HEK293 (cell line): ENCODE measurements around the gene ELOVL1.

Experiments
- CTCF ChIA-PET: fragments of 350-600 bp; formaldehyde crosslinking; extraction: SDS; loops from one replicate; lab custom pipeline; 2021; ENCODE audit warnings: antibody characterized with exemption; lab: Yijun Ruan, JAX
- POLR2A ChIA-PET: fragments of 300-600 bp; formaldehyde crosslinking; extraction: SDS; loops from one replicate; lab custom pipeline; 2020; ENCODE audit warnings: antibody characterized with exemption, inconsistent platforms; lab: Yijun Ruan, JAX
- H3K27ac ChIP-seq: fragments of 200-500 bp; sonication (Bioruptor generic); 2 replicates; pipeline ENCODE4 v1.5.1; 2014; ENCODE audit warnings: low read depth, low read length, control low read depth, inconsistent platforms; ENCODE audit errors: extremely low read depth
- H3K36me3 ChIP-seq, 2 experiments: fragments of 200-500 bp in 1 of 2; sonication (Bioruptor generic) in 1 of 2; 1 replicate in 1 of 2; 2 replicates in 1 of 2; pipeline ENCODE4 v1.5.1; 2014 to 2017; ENCODE audit warnings: inconsistent platforms in 2 of 2, low read length in 2 of 2; ENCODE audit not compliant: control insufficient read depth in 2 of 2, insufficient read depth in 1 of 2
- H3K4me1 ChIP-seq: fragments of 200-500 bp; sonication (Bioruptor generic); 2 replicates; pipeline ENCODE4 v1.5.1; 2014; ENCODE audit warnings: mild to moderate bottlenecking, low read length, inconsistent platforms; ENCODE audit not compliant: control insufficient read depth, insufficient read depth
- H3K4me3 ChIP-seq: 2 replicates; pipeline ENCODE4 v1.5.1; 2011; ENCODE audit warnings: low read depth, mild to moderate bottlenecking, control low read depth, low read length, moderate library complexity
- H3K9me3 ChIP-seq: fragments of 200-500 bp; sonication (Bioruptor generic); 2 replicates; pipeline ENCODE4 v1.5.1; 2014; ENCODE audit warnings: low read depth, low read length, inconsistent platforms; ENCODE audit not compliant: control insufficient read depth, insufficient read depth
- CTCF ChIP-seq: fragments of 450-650 bp; formaldehyde crosslinking; IDR thresholded peaks from 2 replicates; pipeline ENCODE4 v1.5.1; 2016; ENCODE audit warnings: missing biosample characterization, missing genetic modification characterization
- EGR2 ChIP-seq: fragments of 450-650 bp; formaldehyde crosslinking; IDR thresholded peaks from 2 replicates; pipeline ENCODE4 v1.5.1; 2016; ENCODE audit warnings: low read depth, missing biosample characterization, missing genetic modification characterization
- INSM2 ChIP-seq: fragments of 450-650 bp; formaldehyde crosslinking; IDR thresholded peaks from 2 replicates; pipeline ENCODE4 v1.5.1; 2016; ENCODE audit warnings: missing biosample characterization, missing genetic modification characterization
- KLF10 ChIP-seq: fragments of 450-650 bp; IDR thresholded peaks from 2 replicates; pipeline ENCODE4 v1.5.1; 2018; ENCODE audit warnings: missing biosample characterization, mild to moderate bottlenecking, missing genetic modification characterization
- PBX3 ChIP-seq: sonication (generic); formaldehyde crosslinking; IDR thresholded peaks from 2 replicates; pipeline ENCODE4 v1.8.1; 2022; ENCODE audit warnings: mild to moderate bottlenecking, moderate library complexity, missing genetic modification reagents
- PRDM1 ChIP-seq: fragments of 450-650 bp; formaldehyde crosslinking; IDR thresholded peaks from 2 replicates; pipeline ENCODE4; 2016; ENCODE audit warnings: missing biosample characterization, missing genetic modification characterization
- PRDM4 ChIP-seq: fragments of 450-650 bp; formaldehyde crosslinking; IDR thresholded peaks from 2 replicates; pipeline ENCODE4 v1.5.1; 2017; ENCODE audit warnings: missing biosample characterization, missing genetic modification characterization
- TRIM28 ChIP-seq: IDR thresholded peaks from 2 replicates; pipeline ENCODE4 v1.6.1; 2011; ENCODE audit warnings: low read length, control low read depth, borderline replicate concordance
- WT1 ChIP-seq: fragments of 450-650 bp; formaldehyde crosslinking; IDR thresholded peaks from 2 replicates; pipeline ENCODE4 v1.5.1; 2016; ENCODE audit warnings: missing biosample characterization, missing genetic modification characterization
- ZFHX2 ChIP-seq: fragments of 450-650 bp; formaldehyde crosslinking; conservative IDR thresholded peaks from 2 replicates; pipeline ENCODE4 v1.5.1; 2016; ENCODE audit warnings: missing biosample characterization, missing genetic modification characterization
- ZFP69B ChIP-seq: fragments of 450-650 bp; formaldehyde crosslinking; IDR thresholded peaks from 2 replicates; pipeline ENCODE4 v1.5.1; 2016; ENCODE audit warnings: missing biosample characterization, missing genetic modification characterization
- ZNF146 ChIP-seq: fragments of 450-650 bp; formaldehyde crosslinking; IDR thresholded peaks from 2 replicates; pipeline ENCODE4 v1.5.1; 2016; ENCODE audit warnings: missing biosample characterization, missing genetic modification characterization
- ZNF148 ChIP-seq: fragments of 450-650 bp; formaldehyde crosslinking; IDR thresholded peaks from 2 replicates; pipeline ENCODE4 v1.5.0; 2017; ENCODE audit warnings: missing biosample characterization, missing genetic modification characterization, borderline replicate concordance
- ZNF157 ChIP-seq: fragments of 450-650 bp; formaldehyde crosslinking; IDR thresholded peaks from 2 replicates; pipeline ENCODE4 v1.5.1; 2016; ENCODE audit warnings: missing biosample characterization, missing genetic modification characterization
- ZNF184 ChIP-seq: fragments of 450-650 bp; IDR thresholded peaks from 2 replicates; pipeline ENCODE4 v1.5.1; 2018; ENCODE audit warnings: missing biosample characterization, mild to moderate bottlenecking, missing genetic modification characterization
- ZNF366 ChIP-seq: fragments of 450-650 bp; formaldehyde crosslinking; conservative IDR thresholded peaks from 2 replicates; pipeline ENCODE4 v1.5.1; 2016; ENCODE audit warnings: missing biosample characterization, missing genetic modification characterization
- ZNF398 ChIP-seq: fragments of 450-650 bp; formaldehyde crosslinking; IDR thresholded peaks from 2 replicates; pipeline ENCODE4 v1.5.1; 2017; ENCODE audit warnings: missing biosample characterization, missing genetic modification characterization
- ZNF416 ChIP-seq: fragments of 450-650 bp; formaldehyde crosslinking; IDR thresholded peaks from 2 replicates; pipeline ENCODE4 v1.5.1; 2016; ENCODE audit warnings: missing biosample characterization, missing genetic modification characterization
- ZNF426 ChIP-seq: fragments of 450-650 bp; formaldehyde crosslinking; IDR thresholded peaks from 2 replicates; pipeline ENCODE4 v1.5.1; 2017; ENCODE audit warnings: missing biosample characterization, missing genetic modification characterization, mild to moderate bottlenecking, inconsistent platforms, moderate library complexity
- ZNF510 ChIP-seq: fragments of 450-650 bp; formaldehyde crosslinking; IDR thresholded peaks from 2 replicates; pipeline ENCODE4 v1.5.1; 2018; ENCODE audit warnings: mild to moderate bottlenecking, missing genetic modification characterization, missing biosample characterization; ENCODE audit not compliant: insufficient replicate concordance
- ZNF513 ChIP-seq: fragments of 450-650 bp; IDR thresholded peaks from 2 replicates; pipeline ENCODE4 v1.5.1; 2018; ENCODE audit warnings: missing biosample characterization, missing genetic modification characterization
- ZNF529 ChIP-seq: fragments of 450-650 bp; formaldehyde crosslinking; IDR thresholded peaks from 2 replicates; pipeline ENCODE4 v1.5.1; 2017; ENCODE audit warnings: missing genetic modification characterization, missing biosample characterization; ENCODE audit not compliant: insufficient replicate concordance
- ZNF544 ChIP-seq: fragments of 450-650 bp; formaldehyde crosslinking; IDR thresholded peaks from 2 replicates; pipeline ENCODE4 v1.5.0; 2017; ENCODE audit warnings: missing biosample characterization, missing genetic modification characterization
- ZNF623 ChIP-seq: fragments of 450-650 bp; formaldehyde crosslinking; IDR thresholded peaks from 2 replicates; pipeline ENCODE4 v1.5.1; 2016; ENCODE audit warnings: missing biosample characterization, missing genetic modification characterization
- ZSCAN23 ChIP-seq: fragments of 450-650 bp; formaldehyde crosslinking; IDR thresholded peaks from 2 replicates; pipeline ENCODE4 v1.5.1; 2016; ENCODE audit warnings: missing biosample characterization, missing genetic modification characterization

ELOVL1 gene

GRCh38 chr1:43329995-43330751, 37.6 kb downstream of the ELOVL1 start:
- CTCF ChIA-PET: no interaction called here
- no peaks in the 10 kb centered on the region for H3K36me3 ChIP-seq
- H3K4me3 ChIP-seq: no peak overlapping the region
- POLR2A ChIA-PET: interaction anchor here (1.2 to 1.7 kb wide), 3 partner anchors 10 to 28 kb away, joined by 4 to 6 read pairs (median 5); partner anchors contain the start of gene CDC20
- no peak overlapping the region for H3K27ac ChIP-seq
- H3K9me3 ChIP-seq: no peaks in the 10 kb centered on the region
- no peaks in the 10 kb centered on the region for H3K4me1 ChIP-seq
- TF ChIP-seq ZNF146 (tag by site-specific recombination) (no peak), ZNF426 (no peak), ZNF366 (tag by site-specific recombination) (no peak), PRDM1 (tag by site-specific recombination) (no peak), PBX3 (CRISPR knock-in tag) (no peak), CTCF (tag by site-specific recombination) (no peak), ZNF510 (tag by site-specific recombination) (no peak), ZNF398 (tag by site-specific recombination) (peak; percentile 49; the same call in 1 of the 2 replicates), INSM2 (tag by site-specific recombination) (no peak), ZFHX2 (tag by site-specific recombination) (peak; percentile 86), ZFP69B (no peak), ZNF157 (tag by site-specific recombination) (no peak), PRDM4 (tag by site-specific recombination) (no peak), ZNF416 (tag by site-specific recombination) (no peak), EGR2 (peak; percentile 88), ZNF529 (tag by site-specific recombination) (no peak), WT1 (tag by site-specific recombination) (peak; percentile 58), ZNF184 (tag by site-specific recombination) (no peak), KLF10 (tag by site-specific recombination) (no peak), ZNF623 (tag by site-specific recombination) (no peak), ZNF544 (tag by site-specific recombination) (no peak), ZSCAN23 (no peak), ZNF513 (tag by site-specific recombination) (no peak), TRIM28 (no peak), ZNF148 (no peak)
